Natural killer cell (primary cell): ENCODE measurements around the gene INPP4A. TPM values are rescaled to one million over a fixed set of nuclear protein-coding genes. Genes with fewer than 3 reads are reported as not detected.

Experiments used
- ATAC-seq, 3 donors: fragments of 150-1000 bp in 2 of 3; fragments of 200-7000 bp in 1 of 3; cut with Tn5 transposase; 1 replicate in 1 of 3; 2 replicates in 2 of 3; pipeline ENCODE4 v1.10.0; 2021; ENCODE audit warnings: mild to moderate bottlenecking in 2 of 3, moderate library complexity in 2 of 3
- DNase-seq, 2 donors: peaks; one replicate each; pipeline versions ENCODE4 v3.0.0 to v3.0.0-alpha.2; 2013 to 2021; ENCODE audit warnings: mixed read lengths in 1 of 2
- H3K27ac ChIP-seq: one replicate; pipeline ENCODE4 v1.5.1; 2013; ENCODE audit warnings: mild to moderate bottlenecking, low read length
- H3K27me3 ChIP-seq: one replicate; pipeline ENCODE4 v1.6.1; 2013; ENCODE audit warnings: low read length; ENCODE audit not compliant: control insufficient read depth, insufficient read depth
- H3K36me3 ChIP-seq: one replicate; pipeline ENCODE4 v1.6.1; 2013; ENCODE audit warnings: low read length; ENCODE audit not compliant: control insufficient read depth, insufficient read depth
- H3K4me1 ChIP-seq: one replicate; pipeline ENCODE4 v1.6.1; 2013; ENCODE audit warnings: low read length; ENCODE audit not compliant: control insufficient read depth, insufficient read depth
- H3K4me3 ChIP-seq: one replicate; pipeline ENCODE4 v1.5.1; 2013; ENCODE audit warnings: low read length
- H3K9me3 ChIP-seq: one replicate; pipeline ENCODE4 v1.6.1; 2013; ENCODE audit warnings: low read length; ENCODE audit not compliant: control insufficient read depth, insufficient read depth
- H3K27ac Mint-ChIP-seq, 2 donors: one replicate each; pipeline ENCODE4 v1.8.0; 2022; ENCODE audit warnings: mild to moderate bottlenecking in 2 of 2, mixed read lengths in 2 of 2, moderate library complexity in 1 of 2
- H3K27me3 Mint-ChIP-seq, 2 donors: one replicate each; pipeline ENCODE4 v1.8.0; 2022; ENCODE audit warnings: low read depth in 2 of 2, mixed read lengths in 2 of 2
- H3K36me3 Mint-ChIP-seq: one replicate; pipeline ENCODE4 v1.8.0; 2022; ENCODE audit warnings: mixed read lengths
- H3K4me1 Mint-ChIP-seq, 2 donors: one replicate each; pipeline ENCODE4 v1.8.0; 2022; ENCODE audit warnings: mixed read lengths in 2 of 2
- H3K4me3 Mint-ChIP-seq: one replicate; pipeline ENCODE4 v1.8.0; 2022; ENCODE audit warnings: mild to moderate bottlenecking, moderate library complexity, mixed read lengths
- H3K9me3 Mint-ChIP-seq, 2 donors: one replicate each; pipeline ENCODE4 v1.8.0; 2022; ENCODE audit warnings: mixed read lengths in 2 of 2
- CTCF ChIP-seq: fragments of 200-600 bp; IDR thresholded peaks from one replicate; pipeline ENCODE4 v1.8.0; 2022; ENCODE audit warnings: antibody characterized with exemption
- WGBS: methylation state at CpG from one replicate; pipeline ENCODE4 v1.1.7; 2013; ENCODE audit warnings: missing lambda C conversion rate; ENCODE audit not compliant: insufficient coverage; 5-methylcytosine and 5-hydroxymethylcytosine counted together
- intact Hi-C: fragments of 100-400 bp; cut with micrococcal nuclease; formaldehyde crosslinking; loops from one replicate; pipeline ENCODE4 v1.14.2; 2022
- total RNA-seq, 4 donors: library from RNA; stranded (reverse); fragments of 120-200 nt in 1 of 4; gene quantifications; one replicate each; pipeline versions ENCODE4 v1.2.3 to v1.2.4, GENCODE V29; 2013 to 2022

The INPP4A gene
- total RNA-seq, 3 donors from 2014 or later (not counting 1 experiment from before 2014, with no cell fraction given) = 192 to 243 (median 225) TPM

DNA sequence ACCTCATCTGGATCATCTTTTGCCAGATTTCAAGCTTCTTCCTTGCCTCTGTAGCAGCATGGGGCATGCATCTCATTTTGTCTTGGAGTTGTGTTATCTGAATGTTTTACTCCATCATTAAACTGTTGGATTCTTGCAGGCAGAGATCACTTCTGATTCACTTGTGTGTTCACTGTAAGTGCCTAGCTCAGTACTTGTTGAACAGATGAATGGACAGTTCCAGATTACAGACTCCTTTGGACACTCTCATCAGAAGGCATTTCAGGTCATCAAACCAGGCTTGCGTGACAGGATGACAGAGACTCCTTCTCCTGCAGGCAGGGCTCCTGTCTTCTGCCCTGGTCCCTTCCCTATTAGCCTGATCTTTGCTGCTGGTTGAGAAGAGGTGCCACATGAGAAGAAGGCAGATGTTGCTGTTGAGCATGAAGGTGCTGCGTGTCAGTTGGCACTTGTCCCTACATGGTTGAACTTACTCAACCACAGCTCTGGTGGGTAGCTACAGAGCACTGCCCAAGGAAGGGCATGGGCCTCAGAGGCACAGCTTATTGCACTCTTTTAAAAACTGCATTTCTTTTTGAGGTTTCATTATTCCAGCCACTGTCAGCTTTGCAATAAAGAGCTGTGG, 58.9 kb downstream of the INPP4A start:
- WGBS = 67% methylated on average over 2 of the region's 2 CpGs
- Mint-ChIP-seq H3K4me3 (peak overlapping the region; percentile 18), H3K4me1 (peaks cover 83 to 91% of the 10 kb centered on the region in 2 donors), H3K9me3 (no peaks in the 10 kb centered on the region), H3K36me3 (no peaks in the 10 kb centered on the region), H3K27me3 (no peaks in the 10 kb centered on the region), H3K27ac (peak overlapping the region; percentile 85 to 91)
- Histone ChIP-seq H3K4me3 (no peak overlapping the region), H3K27ac (peak overlapping the region; percentile 21), H3K9me3 (no peaks in the 10 kb centered on the region), H3K27me3 (no peaks in the 10 kb centered on the region), H3K4me1 (peaks cover 62% of the 10 kb centered on the region), H3K36me3 (peaks cover 19% of the 10 kb centered on the region)
- intact Hi-C loops = loop anchor here (2.0 kb wide), 2 partner anchors 25 to 39 kb away; no protein-coding TSS in a partner anchor
- DNase-seq (no peak), ATAC-seq (no peak)
- no peak for TF ChIP-seq CTCF

GRCh38 chr2:98504381-98505109, 59.9 kb downstream of the INPP4A start:
- Histone ChIP-seq H3K27ac (peak overlapping the region; percentile 38), H3K4me3 (no peak overlapping the region), H3K27me3 (no peaks in the 10 kb centered on the region), H3K9me3 (no peaks in the 10 kb centered on the region), H3K36me3 (peaks cover 13% of the 10 kb centered on the region), H3K4me1 (peaks cover 72% of the 10 kb centered on the region)
- DNase-seq (peak in 1 of 2 donors; percentile 33), ATAC-seq (peak; percentile 29 to 55 (median 46))
- Mint-ChIP-seq H3K4me3 (peak overlapping the region; percentile 18), H3K9me3 (no peaks in the 10 kb centered on the region), H3K36me3 (no peaks in the 10 kb centered on the region), H3K27me3 (no peaks in the 10 kb centered on the region), H3K27ac (peak overlapping the region; percentile 85 to 91), H3K4me1 (peaks cover 83 to 92% of the 10 kb centered on the region in 2 donors)
- intact Hi-C loops = loop anchor here (2.0 to 5.0 kb wide), 3 partner anchors 26 to 57 kb away; no protein-coding TSS in a partner anchor
- WGBS = 55% methylated on average over 7 of the region's 8 CpGs
- TF ChIP-seq CTCF = no peak

- WGBS = 38% methylated on average over 6 of the region's 7 CpGs
- peaks cover 83 to 92% of the 10 kb centered on the region in 2 donors for H3K4me1 Mint-ChIP-seq
- ATAC-seq = peak; percentile 59 to 73 (median 66)
- intact Hi-C loops = loop anchor here (2.0 to 5.0 kb wide), 3 partner anchors 27 to 58 kb away; no protein-coding TSS in a partner anchor
- H3K4me1 ChIP-seq = peaks cover 80% of the 10 kb centered on the region
- peak overlapping the region; percentile 35 for H3K4me3 Mint-ChIP-seq
- H3K27ac ChIP-seq = peak overlapping the region; percentile 38
- no peaks in the 10 kb centered on the region for H3K9me3 ChIP-seq
- TF ChIP-seq CTCF = no peak
- no peaks in the 10 kb centered on the region for H3K27me3 Mint-ChIP-seq
- peaks cover 11% of the 10 kb centered on the region for H3K36me3 ChIP-seq
- no peak overlapping the region for H3K4me3 ChIP-seq
- H3K27ac Mint-ChIP-seq = peak overlapping the region; percentile 85 to 91
- H3K27me3 ChIP-seq = no peaks in the 10 kb centered on the region
- peak in 1 of 2 donors; percentile 50 for DNase-seq
- H3K36me3 Mint-ChIP-seq = no peaks in the 10 kb centered on the region
- no peaks in the 10 kb centered on the region for H3K9me3 Mint-ChIP-seq
Observed at GRCh38 chr2:98505311-98505808, 60.7 kb downstream of the INPP4A start.
